Activated T-cell treated with anti-CD3 and anti-CD28 coated beads, Interleukin-2, amount 50 U/mL, for 48 hours (primary cell): ENCODE results near the gene TARBP2.
A peak's percentile ranks its signal among the peaks of the same experiment; 100 is the strongest.
"Not testable (repeated sequence)": the region's sequence is repeated elsewhere in the genome, so short reads cannot be mapped to it uniquely, and the experiment has no call there.

ENCODE experiments used
- DNase-seq, 2 experiments: peaks; one replicate each; pipeline ENCODE4 v3.0.0-alpha.2; 2020

The TARBP2 gene

DNA sequence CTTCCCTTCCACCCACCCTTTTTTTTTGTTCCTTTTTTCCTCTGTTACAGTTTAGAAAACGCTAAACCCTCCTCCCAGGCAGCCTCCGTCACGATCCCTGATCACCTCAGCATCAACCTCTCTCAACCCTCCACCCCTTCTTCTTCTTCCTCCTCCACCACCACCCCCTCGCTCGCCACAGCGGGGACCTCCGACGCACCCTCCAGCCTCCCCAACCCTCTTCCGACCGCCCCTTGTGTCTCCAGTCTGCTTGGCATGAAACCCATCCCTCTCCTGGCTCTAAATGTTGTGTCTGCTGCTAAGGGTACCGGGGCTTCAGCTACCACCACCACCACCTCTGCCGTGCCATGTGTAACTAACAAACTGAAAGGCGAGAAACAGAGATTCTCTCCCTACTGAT, 26.3 kb upstream of the TARBP2 start:
- no peak for DNase-seq

DNA sequence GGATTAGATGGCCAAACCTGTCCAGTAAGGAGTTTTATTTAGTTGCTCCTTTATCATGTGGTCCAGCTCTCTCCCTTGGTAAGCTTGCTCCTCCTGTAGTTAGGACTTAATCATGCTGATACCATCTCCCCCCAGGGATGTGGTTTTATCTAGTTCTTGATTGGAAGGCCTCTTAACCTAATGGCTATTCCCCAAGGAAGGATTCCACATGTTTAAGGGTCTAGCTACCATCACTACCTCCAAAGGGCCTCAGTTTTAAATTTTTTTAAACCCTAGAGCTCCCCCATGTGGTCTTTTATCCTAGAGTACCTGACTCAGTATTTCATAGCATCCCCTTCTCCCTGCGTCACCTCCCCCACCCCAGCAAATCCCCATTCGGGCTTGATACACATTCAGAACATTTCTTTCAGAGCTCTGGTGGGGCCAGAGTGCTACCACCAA, 24.3 kb upstream of the TARBP2 start:
- DNase-seq, result peak in 1 of 2 experiments; percentile 24

DNA sequence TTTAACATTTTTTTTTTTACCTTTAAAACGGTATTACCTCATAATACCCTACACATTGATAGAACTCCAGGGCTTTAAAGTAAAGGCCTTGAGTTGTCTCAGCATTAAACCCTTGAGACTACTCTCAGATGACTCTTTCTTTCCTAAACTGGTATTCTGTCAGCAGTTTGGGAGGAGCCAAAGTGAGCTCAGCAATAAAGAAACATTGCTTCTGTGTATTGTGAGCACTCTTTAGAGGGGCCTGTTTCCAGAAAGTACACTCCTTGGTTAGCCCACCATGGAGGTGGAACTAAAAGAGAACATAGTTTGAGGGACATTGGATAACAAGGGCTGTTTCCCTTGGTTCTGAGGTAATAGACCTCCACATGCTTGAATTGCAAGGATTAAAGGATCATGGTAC, 22.2 kb upstream of the TARBP2 start:
- DNase-seq, result no peak

DNA sequence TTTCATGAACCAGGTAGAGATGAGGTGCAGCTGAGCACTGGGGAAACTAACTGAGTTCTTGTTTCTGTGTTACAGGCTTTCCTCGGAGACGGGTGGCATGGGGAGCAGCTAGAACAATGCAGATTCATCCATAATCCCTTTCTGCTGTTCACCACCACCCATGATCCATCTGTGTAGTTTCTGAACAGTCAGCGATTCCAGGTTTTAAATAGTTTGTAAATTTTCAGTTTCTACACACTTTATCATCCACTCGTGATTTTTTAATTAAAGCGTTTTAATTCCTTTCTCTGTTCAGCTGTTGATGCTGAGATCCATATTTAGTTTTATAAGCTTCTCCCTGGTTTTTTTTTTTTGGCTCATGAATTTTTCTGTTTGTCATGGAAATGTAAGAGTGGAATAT, 21.8 kb upstream of the TARBP2 start:
- DNase-seq, result no peak

DNA sequence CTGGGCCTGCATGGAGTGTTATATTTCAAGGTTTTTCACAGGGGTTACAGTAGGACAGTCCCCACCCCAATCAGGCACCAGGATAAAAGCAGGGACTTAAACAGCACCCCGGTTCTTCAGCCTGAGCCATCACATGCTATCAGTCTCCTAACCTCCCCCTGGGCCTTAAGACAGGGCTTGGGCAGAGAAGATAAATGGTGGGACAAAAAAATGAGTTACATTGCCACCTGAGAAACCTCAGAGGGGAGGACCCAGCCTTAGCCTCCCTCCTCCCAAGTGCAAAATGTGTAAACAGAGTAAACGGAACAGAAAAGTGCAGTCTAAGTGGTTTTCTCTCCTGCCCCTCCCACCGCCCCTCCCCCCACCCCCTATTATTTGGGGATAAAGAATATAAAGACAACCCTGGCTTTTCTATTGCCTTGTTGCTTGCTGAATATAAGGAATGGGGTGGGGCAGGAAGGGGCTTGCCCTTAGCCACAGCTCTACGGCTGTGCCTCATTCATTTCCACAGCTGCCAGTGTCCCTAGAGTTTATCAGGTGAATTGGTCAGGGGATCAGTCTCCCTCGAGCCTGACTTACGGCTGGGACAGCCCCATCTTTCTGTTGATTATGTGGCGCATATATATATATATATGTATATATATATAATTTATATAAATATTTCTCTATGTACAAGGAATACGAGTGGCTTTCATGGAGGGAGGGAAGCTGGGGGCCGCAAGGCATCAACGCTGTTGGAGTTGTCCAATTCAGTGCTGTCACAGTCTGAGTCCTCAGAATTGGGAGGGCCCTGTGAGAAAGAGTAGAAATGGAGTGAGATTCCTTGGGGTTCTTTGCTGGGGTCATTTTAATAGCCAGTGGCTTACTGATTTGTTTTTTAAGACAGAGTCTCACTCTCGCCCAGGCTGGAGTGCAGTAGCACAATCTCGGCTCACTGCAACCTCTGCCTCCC, 20.3 kb upstream of the TARBP2 start:
- DNase-seq, result no peak

DNA sequence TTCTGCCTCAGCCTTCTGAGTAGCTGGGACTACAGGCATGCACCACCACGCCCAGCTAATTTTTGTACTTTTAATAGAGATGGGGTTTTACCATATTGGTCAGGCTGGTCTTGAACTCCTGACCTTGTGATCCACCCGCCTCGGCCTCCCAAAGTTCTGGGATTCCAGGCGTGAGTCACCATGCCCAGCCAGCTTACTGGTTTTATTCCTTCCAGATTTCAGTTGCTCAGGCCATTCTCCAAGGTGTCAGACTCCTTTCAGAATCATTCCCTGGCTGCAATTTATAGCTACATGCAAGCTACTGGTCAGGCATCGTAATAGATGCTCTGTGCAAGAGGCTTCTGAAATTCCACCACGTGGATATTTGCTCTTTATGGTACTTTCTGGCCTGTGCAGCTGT, 19.6 kb upstream of the TARBP2 start:
- not testable (repeated sequence) for DNase-seq

DNA sequence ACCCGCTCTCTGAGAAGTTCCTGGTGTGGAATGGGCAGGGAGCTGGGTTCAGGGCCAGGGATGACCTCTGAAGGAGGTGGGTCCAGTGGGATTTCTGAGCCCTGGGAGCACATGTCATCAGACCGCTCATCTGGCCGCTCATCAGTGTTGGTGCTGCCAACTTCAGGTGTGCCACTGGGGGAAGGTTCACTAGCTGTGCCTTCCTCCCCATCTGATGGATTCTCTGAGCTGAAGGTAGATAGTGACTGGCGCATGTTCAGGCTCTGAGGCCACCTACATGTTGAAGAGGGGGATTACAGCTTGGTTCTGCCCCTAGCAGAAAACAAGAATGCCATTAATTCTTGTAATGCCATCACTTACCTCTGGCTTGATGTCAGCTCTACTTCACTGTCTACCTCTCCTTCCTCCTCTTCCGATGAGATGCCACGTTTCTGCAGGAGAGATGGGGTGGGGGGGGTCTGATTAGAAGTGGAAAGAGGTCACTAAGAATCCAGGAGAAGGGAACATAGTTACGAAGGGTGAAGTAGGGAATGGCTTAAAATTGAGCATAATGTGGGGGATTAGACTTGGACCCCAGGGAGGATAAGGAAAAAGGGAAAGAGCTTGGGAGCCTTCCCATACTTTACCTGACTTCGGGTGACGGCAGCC, 19.0 kb upstream of the TARBP2 start:
- peak; percentile 57 for DNase-seq

DNA sequence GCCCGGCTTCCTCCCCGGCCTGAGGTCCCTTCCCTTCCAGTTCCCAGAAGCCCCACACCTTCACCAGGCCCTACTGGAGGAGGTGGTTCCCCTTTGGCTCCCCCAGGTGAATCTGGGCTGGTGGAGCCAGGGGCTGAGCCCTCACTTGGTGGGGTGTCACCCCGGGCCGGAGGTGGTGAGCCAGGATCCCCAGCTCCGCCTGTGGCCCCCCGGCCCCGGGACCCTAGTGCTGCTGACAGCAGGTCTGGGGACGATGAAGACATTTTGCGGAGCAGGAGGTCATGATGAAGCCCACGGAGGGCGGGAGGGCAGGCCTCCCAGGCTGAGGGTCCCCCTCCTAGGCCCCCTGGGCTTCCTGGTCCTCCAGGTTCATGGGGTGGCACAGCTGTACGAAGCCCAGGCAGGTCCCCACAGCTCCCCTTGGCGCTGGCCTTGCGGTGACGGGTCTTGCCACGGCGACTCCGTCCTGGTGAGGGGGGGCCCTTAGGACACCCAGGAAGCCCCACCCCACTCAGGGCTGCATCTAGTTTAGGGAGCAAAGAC, 18.4 kb upstream of the TARBP2 start:
- DNase-seq, result peak; percentile 63 to 65

DNA sequence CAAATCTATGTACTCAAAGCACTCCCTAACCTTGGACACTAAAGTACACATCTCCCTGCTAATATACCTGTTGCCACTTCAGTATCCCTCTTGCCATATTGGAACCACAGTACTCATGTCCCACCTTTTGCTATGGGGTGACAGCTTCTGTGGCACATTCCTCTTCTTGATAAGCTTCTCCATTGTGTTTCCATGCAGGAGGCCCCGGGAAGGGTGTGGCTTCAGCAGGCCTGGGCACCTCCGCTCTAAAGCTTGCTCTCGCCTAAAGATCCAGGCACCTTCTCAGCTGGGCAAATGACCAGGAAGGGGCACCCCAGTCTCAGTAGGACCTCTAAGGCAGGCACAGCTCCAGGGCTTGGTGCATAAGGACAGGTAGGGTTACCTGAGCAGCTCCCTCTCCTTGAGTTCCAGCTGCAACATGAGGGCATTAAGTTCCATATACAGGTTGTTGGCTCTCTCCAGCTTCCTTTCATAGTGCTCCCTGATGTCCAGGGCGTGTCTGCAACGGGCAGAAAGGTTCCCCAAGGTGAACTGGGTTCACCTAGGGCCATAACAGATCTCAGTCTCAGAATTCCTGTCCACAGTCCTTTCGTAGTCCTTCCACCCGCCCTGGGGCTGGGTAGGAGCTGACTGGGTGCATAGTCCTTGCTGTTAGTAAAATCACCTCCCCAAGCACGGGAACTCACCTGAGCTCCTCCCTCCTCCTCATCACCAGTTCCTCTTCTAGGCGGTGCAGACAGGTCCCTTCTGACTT, 17.7 kb upstream of the TARBP2 start:
- DNase-seq, result peak; percentile 66 to 69

DNA sequence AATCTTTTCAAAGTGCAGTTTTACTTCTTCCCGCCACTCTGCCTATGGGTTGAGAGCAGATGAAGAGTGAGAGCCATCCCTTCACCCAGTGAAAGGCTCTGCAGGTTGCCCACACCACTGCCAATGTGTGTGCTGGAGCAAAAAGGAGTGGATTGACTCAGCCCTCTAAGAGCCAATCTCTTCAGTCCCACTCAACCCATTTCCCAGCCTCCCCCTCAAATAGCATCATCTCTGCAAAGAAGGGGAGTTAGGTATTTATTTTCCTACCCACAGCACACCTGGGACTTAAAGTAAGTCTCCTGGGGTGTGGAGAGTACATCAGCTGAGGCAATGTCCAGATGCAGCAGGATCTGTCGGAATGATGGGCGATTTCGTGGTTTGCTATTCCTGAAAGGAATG, 17.1 kb upstream of the TARBP2 start:
- no peak for DNase-seq

DNA sequence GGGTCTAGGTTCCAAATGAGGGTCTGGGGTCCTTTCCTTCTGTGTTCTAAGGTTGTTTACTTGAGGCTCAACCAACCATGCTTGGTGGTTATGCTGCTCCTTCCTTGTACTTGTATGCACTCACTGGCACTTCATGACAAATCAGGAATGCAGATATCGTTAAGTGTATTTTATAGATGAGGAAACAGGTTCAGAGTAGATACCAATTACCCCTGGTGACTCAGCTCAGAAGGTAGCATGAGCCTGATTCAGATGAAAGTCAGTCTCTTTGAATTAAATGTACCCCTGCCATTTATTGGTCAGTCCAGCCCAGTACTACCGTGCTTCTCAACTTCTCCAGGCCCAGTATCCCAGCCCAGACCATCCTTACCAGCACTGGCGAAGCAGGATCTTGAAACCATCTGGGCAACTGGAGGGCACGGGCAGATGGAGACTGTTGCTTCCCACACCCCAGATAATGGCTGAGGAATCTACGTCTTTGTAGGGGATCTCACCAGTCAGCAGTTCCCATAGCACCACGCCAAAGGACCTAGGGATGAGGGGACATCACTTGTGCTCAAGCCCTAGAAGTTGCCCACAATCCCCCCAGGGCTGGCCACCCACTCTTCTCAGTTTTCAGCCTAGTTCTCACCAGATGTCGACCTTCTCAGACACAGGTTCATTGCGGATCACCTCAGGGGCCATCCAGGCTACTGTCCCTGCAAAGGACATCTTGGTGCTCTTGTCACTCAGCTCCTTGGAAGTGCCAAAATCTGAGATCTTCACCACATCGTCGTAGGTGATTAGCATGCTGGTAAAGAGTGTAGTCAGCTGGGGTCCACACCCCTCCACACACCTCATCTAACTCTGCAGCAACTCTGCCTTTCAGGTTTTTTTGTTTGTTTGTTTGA, 16.2 kb upstream of the TARBP2 start:
- DNase-seq, result no peak

DNA sequence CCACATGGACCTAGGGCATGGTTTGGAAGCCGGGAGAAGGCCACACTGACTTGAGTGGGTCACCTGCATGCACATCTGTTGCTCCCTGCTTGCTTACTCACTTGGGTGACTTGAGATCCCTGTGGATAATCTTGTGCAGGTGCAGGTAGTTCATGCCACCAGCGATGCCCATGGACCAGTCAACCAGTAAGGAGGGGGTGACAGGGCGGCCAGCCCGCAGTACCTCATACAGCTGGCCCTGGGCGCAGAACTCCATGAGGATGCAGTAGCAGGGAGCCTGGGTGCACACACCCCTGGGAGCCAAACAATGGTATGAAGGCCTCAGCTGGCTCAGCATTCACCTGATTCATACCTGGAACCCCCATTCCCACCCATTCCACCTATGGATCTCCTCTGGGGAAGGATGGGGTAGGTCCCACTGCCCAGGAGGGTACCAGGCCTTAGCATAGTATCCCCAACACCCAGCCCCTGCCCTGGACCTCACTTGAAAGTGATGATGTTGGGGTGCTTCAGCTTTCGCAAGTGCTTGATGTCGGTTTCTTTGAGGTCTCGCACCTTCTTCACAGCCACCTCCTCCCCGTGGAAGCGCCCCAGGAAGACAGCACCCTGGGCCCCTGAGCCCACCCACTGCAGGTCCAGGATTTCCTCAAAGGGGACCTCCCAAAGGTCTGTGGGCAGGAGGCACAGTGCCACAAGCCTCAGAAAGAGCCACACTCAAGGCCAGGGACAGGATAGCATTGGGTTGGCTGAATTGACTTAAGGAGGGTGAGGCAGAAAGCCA, 14.9 kb upstream of the TARBP2 start:
- no peak for DNase-seq

DNA sequence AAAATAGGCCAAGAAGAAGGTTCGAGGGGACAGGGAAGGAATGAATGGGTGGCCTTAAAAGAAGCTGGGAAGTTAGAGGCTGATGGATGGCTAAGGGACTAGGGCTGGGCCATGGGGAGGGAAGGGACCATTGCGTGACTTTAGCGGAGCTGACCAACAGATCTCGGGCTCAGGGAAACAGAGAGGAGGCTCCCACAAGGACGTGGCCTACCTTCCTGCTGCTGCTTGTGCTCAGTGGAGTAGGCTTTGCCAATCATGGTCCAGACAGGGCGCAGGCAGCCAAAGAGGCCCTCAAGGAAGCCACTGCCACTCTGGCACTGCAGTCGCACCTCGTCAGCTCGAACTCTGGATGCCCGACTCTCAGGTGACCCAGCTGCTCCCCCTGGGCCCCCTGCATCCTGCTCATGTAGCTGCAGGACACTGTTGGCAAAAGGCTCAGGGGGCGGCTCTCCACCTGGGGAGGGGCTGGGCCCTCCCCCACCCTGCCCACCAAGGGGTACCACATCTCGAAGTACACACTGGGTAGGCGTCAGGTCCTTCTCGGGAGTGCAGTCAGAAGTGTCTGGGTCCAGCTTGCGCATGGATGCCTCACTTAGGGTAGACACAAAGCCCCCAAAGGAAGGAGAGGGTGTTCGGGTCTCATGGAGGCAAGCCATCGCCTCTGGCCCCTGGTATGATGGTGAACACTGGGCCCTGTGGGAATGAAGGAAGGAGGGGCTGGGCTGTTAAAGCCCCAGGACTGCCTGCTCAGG, 14.2 kb upstream of the TARBP2 start:
- DNase-seq, result no peak

DNA sequence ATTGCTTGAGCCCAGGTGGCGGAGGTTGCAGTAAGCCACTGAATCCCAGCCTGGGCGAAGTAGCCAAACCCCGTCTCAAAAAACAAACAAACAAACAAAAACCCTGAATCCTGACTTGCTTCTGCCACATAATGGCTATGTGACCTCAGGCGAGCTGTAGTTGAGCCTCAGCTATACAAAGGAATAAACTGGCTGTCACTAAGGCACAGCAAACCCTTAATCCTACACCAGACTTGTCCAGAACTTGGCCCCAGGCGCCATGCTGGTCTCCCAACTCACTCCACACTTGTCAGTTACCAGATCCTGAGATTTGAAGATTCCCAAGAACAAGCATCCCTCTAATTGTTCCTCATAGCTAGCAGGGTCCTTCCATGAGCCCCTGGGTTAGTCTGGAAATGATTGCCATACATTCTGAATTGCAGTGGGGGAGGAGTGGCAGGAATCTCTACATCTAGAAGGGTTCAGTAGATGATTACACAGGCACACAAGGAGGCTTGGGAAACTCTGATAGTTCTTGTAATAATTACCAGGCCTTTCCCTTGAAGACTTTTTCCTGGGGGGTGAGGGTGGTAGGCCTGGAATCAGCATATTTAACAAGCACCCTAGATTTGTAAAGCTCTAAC, 11.7 kb upstream of the TARBP2 start:
- no peak for DNase-seq

DNA sequence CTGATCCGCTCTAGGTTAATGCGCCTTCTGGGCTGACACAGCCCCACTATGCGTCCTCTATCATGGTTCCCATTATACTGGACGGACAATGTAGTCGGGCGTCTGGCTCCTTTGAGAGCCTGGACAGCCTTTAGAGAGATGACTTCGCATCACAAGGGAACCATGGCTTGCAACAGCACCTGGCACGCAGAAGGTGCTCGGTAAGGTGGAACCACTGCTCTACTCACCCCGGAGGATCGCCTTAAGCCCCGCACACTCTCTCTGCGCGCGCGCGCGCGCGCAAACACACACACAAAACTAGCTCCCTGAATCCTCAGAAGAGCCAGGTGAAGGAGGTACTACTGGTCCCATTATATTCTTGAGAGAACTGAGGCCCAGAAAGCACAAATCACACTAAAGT, 8.9 kb upstream of the TARBP2 start:
- no peak for DNase-seq

DNA sequence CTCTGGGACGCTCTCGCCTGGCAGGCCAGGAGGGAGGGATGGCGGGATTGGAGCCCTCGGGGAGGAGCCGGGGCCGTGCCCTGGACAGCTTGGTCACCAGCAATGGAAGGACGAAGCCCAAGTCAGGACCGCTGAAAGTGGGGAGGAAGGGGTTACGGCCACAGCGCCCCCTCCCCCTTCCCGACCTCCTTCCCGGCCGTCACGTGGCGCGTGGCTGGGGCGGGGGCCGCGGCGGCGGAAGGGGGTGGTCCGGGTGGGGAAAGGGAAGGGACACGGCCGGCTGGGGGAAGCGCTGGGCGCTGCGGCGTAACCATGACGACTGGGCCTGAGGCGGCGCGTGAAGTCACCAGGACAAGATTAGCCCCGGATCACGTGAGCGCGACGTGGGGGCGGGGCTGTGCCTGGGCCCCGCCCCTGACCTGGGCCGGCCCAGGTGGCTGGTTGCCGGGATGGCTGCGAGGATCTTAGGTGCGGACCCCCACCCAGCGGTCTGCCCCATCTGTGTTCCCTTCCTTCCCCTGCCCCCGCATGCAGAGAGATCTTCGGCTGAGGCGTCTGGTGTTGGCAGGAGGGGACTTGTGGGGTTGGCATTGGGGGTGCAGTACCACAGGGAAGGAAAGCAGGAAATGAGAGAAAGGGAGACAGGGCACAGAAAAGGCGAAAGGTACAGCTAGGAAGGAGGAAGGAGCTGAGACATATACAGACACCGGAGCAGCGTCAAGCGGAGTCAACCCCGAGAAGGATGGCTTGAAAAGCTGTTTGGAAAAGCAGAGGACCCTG, 8.1 kb upstream of the TARBP2 start:
- peak; percentile 90 to 91 for DNase-seq

DNA sequence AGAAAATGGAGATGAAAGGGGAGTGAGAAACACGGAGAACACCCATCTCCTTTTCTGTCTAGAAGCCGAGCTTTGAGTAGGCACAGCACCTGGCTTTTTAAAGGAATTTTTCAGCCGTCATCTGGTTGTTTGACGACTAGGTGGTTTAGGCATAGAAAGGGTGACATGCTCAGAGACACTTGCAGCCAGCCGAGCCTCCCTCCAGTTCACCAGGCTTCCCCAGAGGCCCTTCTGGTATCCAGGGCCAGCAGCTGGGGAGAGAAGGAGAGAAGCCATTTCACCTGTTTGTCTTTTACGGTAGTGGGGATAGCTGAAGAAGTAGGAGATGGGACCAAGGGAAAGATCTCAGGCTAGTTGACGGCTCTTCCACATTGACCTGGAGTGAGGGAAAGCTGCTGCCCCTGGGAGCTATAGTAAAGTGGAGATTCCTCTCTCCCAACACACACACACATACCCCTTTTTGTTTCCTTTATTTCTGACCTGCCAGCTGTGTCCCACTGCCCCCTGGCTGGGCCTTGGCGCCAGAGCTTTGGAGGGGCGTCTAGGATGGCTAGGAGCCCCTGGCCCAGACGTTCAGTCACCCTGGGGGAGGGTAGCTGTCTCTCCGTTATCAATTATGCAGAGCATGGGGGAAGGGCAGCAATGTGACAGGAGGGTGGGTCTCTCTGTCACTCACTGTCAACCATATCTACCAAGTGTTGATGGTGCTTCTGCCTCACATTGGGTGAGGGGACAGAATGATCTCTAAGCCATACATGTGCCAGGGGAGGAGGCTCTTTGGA, 7.3 kb upstream of the TARBP2 start:
- no peak for DNase-seq
